ENCODE data around the gene PCDH12. TPM values are rescaled to one million over a fixed set of nuclear protein-coding genes. Genes with fewer than 3 reads are reported as not detected.

Gene PCDH12
- total RNA-seq, 1 experiment from 2014 or later, result 0.02 TPM

- no peaks in the 10 kb centered on the region for H3K27me3 ChIP-seq (ENCODE audit: insufficient read depth, low read length)
- no peak overlapping the region for H3K4me2 ChIP-seq (ENCODE audit: low read length)
- H3K4me3 ChIP-seq (replicated peaks in 1 of 2; ENCODE audit: low read depth in 1 of 2, low read length in 2 of 2), result no peak overlapping the region
- intact Hi-C loops (cut with micrococcal nuclease), result no loop called here
- TF ChIP-seq POLR2AphosphoS5 (IDR thresholded peaks at IDR 0.05; ENCODE audit: low read depth, low read length) (no peak), SRF (IDR thresholded peaks at IDR 0.05; ENCODE audit: low read depth) (no peak), SP1 (IDR thresholded peaks at IDR 0.05; ENCODE audit: low read depth) (no peak), CTCF (IDR thresholded peaks at IDR 0.05 in 2 of 3, conservative IDR thresholded peaks at IDR 0.05 in 1 of 3; ENCODE audit: borderline replicate concordance in 1 of 3, insufficient read depth in 1 of 3, low read depth in 2 of 3, low read length in 2 of 3) (no peak), ZNF274 (IDR thresholded peaks at IDR 0.05; ENCODE audit: low read depth, low read length) (no peak), FOSL1 (IDR thresholded peaks at IDR 0.05; ENCODE audit: low read depth) (no peak), TCF7L2 (IDR thresholded peaks at IDR 0.05; ENCODE audit: borderline replicate concordance, extremely low read depth, insufficient read depth, insufficient read length) (no peak), YY1 (IDR thresholded peaks at IDR 0.05; ENCODE audit: extremely low read depth, insufficient replicate concordance, low read depth, low read length) (no peak), REST (IDR thresholded peaks at IDR 0.05; ENCODE audit: low read depth) (no peak), JUND (IDR thresholded peaks at IDR 0.05) (no peak), EZH2phosphoT487 (IDR thresholded peaks at IDR 0.05; ENCODE audit: borderline replicate concordance) (no peak), ZBTB33 (IDR thresholded peaks at IDR 0.05; ENCODE audit: extremely low read depth, insufficient replicate concordance, low read length) (no peak), SIN3A (IDR thresholded peaks at IDR 0.05; ENCODE audit: low read depth) (no peak), CEBPB (IDR thresholded peaks at IDR 0.05; ENCODE audit: low read depth) (no peak), RAD21 (IDR thresholded peaks at IDR 0.05; ENCODE audit: low read depth) (no peak), POLR2A (IDR thresholded peaks at IDR 0.05; ENCODE audit: borderline replicate concordance, extremely low read depth, insufficient read depth, insufficient read length) (no peak), MAX (IDR thresholded peaks at IDR 0.05) (no peak)
- no peak for DNase-seq (ENCODE audit: low read depth, low spot score)
- no peak for ATAC-seq
- no peak overlapping the region for H3K27ac ChIP-seq (ENCODE audit: low read depth, low read length)
- H3K4me1 ChIP-seq (ENCODE audit: control insufficient read depth in 1 of 2, insufficient read depth in 2 of 2, low read length in 2 of 2), result peaks cover 4 to 5% of the 10 kb centered on the region in 2 experiments; a peak in 2 of 4 replicates
- peaks cover 38 to 64% of the 10 kb centered on the region in 2 experiments for H3K36me3 ChIP-seq (ENCODE audit: control insufficient read depth in 1 of 2, insufficient read depth in 2 of 2, low read length in 2 of 2)
- CTCF ChIA-PET, result no interaction called here
- H3K9ac ChIP-seq (ENCODE audit: low read length), result no peak overlapping the region
- POLR2A ChIA-PET, result no interaction called here
- H3K79me2 ChIP-seq (ENCODE audit: insufficient read depth, low read length), result peaks cover 28% of the 10 kb centered on the region
- H2AFZ ChIP-seq (ENCODE audit: low read depth, low read length, poor library complexity, severe bottlenecking), result no peak overlapping the region
- no TSS peak for BruUV-seq (replicated peaks)
- H3K9me3 ChIP-seq (ENCODE audit: control insufficient read depth in 1 of 2, insufficient read depth in 1 of 2, low read depth in 1 of 2, low read length in 2 of 2), result no peaks in the 10 kb centered on the region
- H3K9me2 ChIP-seq (ENCODE audit: insufficient read depth), result no peaks in the 10 kb centered on the region
- RAD21 ChIA-PET (ENCODE audit: low non-redundant PET in 1 of 2, low total read pairs in 2 of 2, uncharacterized antibody in 2 of 2, unreplicated experiment in 2 of 2), result no interaction called here
- H4K20me1 ChIP-seq (ENCODE audit: insufficient read depth), result no peaks in the 10 kb centered on the region
These were observed 30.0 kb downstream of the PCDH12 start for GRCh38 chr5:141928051-141928450.

Data from HCT116 (cell line).